Measurements from ENCODE around the gene SERBP1. TPM values are rescaled to one million over a fixed set of nuclear protein-coding genes. Genes with fewer than 3 reads are reported as not detected.

Gene SERBP1
- total and polyA plus RNA-seq, 2 of the 8 experiments (the other 6 are each of a cell fraction or from before 2014, with no cell fraction given), result 229 to 536 TPM

DNA sequence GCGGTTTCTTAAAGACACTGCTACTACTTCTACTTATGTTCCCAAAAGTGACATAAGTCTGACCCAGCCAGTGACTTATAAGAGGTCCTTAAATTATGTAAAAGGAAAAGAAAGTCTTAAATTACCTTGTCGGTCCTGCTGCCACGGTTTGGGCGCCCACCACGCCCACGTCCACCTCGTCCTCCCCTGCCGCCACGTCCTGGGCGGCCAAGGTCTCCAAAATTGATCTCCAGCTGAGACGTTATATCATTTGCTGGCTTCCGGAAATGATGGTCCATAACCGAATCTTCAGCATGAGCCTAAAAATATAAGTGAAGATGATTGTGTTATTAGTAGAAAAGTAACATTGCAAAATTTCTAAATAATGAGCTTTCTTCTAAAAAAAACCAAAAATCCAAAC is 15.2 kb downstream of the SERBP1 start (continued):
- TF ChIP-seq, protein P1, sequence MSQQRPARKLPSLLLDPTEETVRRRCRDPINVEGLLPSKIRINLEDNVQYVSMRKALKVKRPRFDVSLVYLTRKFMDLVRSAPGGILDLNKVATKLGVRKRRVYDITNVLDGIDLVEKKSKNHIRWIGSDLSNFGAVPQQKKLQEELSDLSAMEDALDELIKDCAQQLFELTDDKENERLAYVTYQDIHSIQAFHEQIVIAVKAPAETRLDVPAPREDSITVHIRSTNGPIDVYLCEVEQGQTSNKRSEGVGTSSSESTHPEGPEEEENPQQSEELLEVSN (IDR thresholded peaks at IDR 0.05), result no peak
- TF ChIP-seq FOSL1 (IDR thresholded peaks at IDR 0.05; ENCODE audit: insufficient read depth, low read depth, low read length), result no peak
